ENCODE measurements around the gene VCPKMT. TPM values are rescaled to one million over a fixed set of nuclear protein-coding genes. Genes with fewer than 3 reads are reported as not detected.

Gene VCPKMT
- total and polyA plus RNA-seq, 9 of the 15 experiments (the other 6 are each of a cell fraction or from before 2014, with no cell fraction given), result 2.7 to 7.8 (median 6.3) TPM

GRCh38 chr14:50086321-50086711, 30.1 kb downstream of the VCPKMT start:
- in situ Hi-C loops (cut with MboI), result no loop called here
- H3K27me3 ChIP-seq (ENCODE audit: control insufficient read depth in 2 of 2, insufficient read depth in 2 of 2, low read length in 2 of 2), result no peaks in the 10 kb centered on the region
- intact Hi-C loops (cut with micrococcal nuclease), result no loop called here
- no peaks in the 10 kb centered on the region for H3K36me3 ChIP-seq (ENCODE audit: control insufficient read depth, insufficient read depth, low read length)
- H3K9me1 ChIP-seq (ENCODE audit: control insufficient read depth, insufficient read depth, low read length), result no peaks in the 10 kb centered on the region
- no peak overlapping the region for H3K4me3 ChIP-seq
- H3K79me2 ChIP-seq (ENCODE audit: control insufficient read depth, insufficient read depth, low read length), result no peaks in the 10 kb centered on the region
- CTCF ChIA-PET (ENCODE audit: low intra/inter-chr PET ratio), result no interaction called here
- no TSS peak for BruUV-seq (replicated peaks)
- no peak for DNase-seq (ENCODE audit: extremely low read depth in 1 of 4, low spot score in 3 of 4)
- no peak overlapping the region for H2AFZ ChIP-seq (ENCODE audit: low read depth, low read length)
- TF ChIP-seq TARDBP (IDR thresholded peaks at IDR 0.05) (no peak), SAFB2 (IDR thresholded peaks at IDR 0.05; ENCODE audit: borderline replicate concordance, low read depth, low read length, severe bottlenecking) (no peak), BMI1 (IDR thresholded peaks at IDR 0.05; ENCODE audit: low read length) (no peak), ELF2 (CRISPR knock-in tag; IDR thresholded peaks at IDR 0.05) (no peak), ZC3H8 (IDR thresholded peaks at IDR 0.05) (no peak), E4F1 (CRISPR knock-in tag; IDR thresholded peaks at IDR 0.05; ENCODE audit: borderline replicate concordance) (no peak), ZNF695 (CRISPR knock-in tag; IDR thresholded peaks at IDR 0.05) (no peak), SMAD2 (IDR thresholded peaks at IDR 0.05; ENCODE audit: low read depth, low read length) (no peak), ZNF23 (CRISPR knock-in tag; IDR thresholded peaks at IDR 0.05) (no peak), NCOA2 (IDR thresholded peaks at IDR 0.05; ENCODE audit: partially characterized antibody in 2 of 2) (no peak), KLF13 (tag; IDR thresholded peaks at IDR 0.05; ENCODE audit: borderline replicate concordance, low read depth) (no peak), ARID3B (CRISPR knock-in tag; IDR thresholded peaks at IDR 0.05; ENCODE audit: borderline replicate concordance) (no peak), MCM3 (IDR thresholded peaks at IDR 0.05) (no peak), HINFP (tag; conservative IDR thresholded peaks at IDR 0.05; ENCODE audit: low read depth) (no peak)
- no peak overlapping the region for H3K9ac ChIP-seq (ENCODE audit: insufficient read depth in 1 of 2, low read depth in 2 of 2, low read length in 2 of 2)
- POLR2A ChIA-PET, result interaction anchor here (0.9 to 1.0 kb wide), 2 partner anchors 222 to 224 kb away, joined by 3 to 4 read pairs; no protein-coding TSS in a partner anchor
- no peak overlapping the region for H3K27ac ChIP-seq (ENCODE audit: extremely low read depth, low read depth, low read length)
- FAIRE-seq, result no peak
- H3K4me2 ChIP-seq (ENCODE audit: insufficient read depth, low read length), result no peak overlapping the region
- ATAC-seq, result no peak
- 64% methylated on average over 2 of the region's 2 CpGs for WGBS (ENCODE audit: insufficient coverage, low coverage, missing lambda C conversion rate)
- H3K4me1 ChIP-seq (replicated peaks in 1 of 2; ENCODE audit: control insufficient read depth in 2 of 2, insufficient read depth in 2 of 2, low read length in 2 of 2), result peaks cover 0 to 21% of the 10 kb centered on the region in 2 experiments; a peak in 3 of 5 replicates
- no peaks in the 10 kb centered on the region for H3K9me3 ChIP-seq (replicated peaks; ENCODE audit: control insufficient read depth, insufficient read depth, low read depth, low read length)
- no peaks in the 10 kb centered on the region for H4K20me1 ChIP-seq (replicated peaks; ENCODE audit: control insufficient read depth, insufficient read depth, low read length)

Data from K562 (cell line).